Uterine smooth muscle cell (primary cell): ENCODE measurements around the gene SET. TPM values are rescaled to one million over a fixed set of nuclear protein-coding genes. Genes with fewer than 3 reads are reported as not detected.

Experiments
- total RNA-seq: library from RNA; depleted of rRNA; stranded (reverse); fragments of >200 nt; gene quantifications from 2 replicates; pipeline ENCODE4 v1.2.3, GENCODE V29; 2014

Gene SET, protein sequence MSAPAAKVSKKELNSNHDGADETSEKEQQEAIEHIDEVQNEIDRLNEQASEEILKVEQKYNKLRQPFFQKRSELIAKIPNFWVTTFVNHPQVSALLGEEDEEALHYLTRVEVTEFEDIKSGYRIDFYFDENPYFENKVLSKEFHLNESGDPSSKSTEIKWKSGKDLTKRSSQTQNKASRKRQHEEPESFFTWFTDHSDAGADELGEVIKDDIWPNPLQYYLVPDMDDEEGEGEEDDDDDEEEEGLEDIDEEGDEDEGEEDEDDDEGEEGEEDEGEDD
- 571 and 611 TPM in 2 replicates for total RNA-seq

DNA sequence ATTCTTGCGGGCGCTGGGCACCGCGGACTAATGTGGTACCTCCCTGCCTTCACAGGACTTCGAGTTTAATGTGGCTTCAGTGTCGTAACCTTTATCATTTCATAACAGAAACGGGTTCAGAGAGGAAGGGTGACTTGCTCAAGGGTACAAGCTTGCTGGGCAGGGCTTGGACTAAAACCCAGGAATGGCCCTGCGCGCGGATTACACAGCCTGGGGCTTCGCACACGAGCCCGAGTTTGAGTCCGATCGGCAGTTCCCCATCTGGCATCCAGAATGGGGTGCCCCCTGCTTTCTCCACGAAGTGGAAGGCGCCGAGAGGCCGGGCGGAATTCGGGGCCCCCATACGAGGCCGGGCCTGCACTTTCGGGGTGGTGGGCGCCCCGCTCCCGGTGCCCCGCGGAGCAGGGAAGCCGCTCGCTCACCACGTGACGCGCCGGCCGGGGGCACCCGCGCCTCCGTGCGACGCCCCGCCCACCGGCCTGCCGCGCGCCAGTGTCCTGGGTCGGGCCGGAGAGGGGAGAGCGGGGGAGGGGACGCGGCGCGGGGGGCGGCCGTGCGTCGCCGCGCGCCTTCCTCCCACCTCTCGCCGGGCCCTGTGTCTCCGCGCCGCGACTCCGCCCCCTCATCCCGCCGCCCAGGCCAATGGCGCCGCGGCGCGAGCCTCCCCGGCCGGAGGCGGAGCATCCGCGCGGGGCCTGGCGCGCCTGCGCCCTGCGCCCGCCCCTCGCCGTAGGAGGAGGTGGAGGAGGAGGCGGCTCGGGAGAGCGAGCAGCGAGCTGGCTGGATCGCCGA is at the start of gene SET:
Gene SET (plus strand): TSS at position 722 of the 792 bp plus-strand sequence. CDS start 361 bp downstream, outside the sequence.

DNA sequence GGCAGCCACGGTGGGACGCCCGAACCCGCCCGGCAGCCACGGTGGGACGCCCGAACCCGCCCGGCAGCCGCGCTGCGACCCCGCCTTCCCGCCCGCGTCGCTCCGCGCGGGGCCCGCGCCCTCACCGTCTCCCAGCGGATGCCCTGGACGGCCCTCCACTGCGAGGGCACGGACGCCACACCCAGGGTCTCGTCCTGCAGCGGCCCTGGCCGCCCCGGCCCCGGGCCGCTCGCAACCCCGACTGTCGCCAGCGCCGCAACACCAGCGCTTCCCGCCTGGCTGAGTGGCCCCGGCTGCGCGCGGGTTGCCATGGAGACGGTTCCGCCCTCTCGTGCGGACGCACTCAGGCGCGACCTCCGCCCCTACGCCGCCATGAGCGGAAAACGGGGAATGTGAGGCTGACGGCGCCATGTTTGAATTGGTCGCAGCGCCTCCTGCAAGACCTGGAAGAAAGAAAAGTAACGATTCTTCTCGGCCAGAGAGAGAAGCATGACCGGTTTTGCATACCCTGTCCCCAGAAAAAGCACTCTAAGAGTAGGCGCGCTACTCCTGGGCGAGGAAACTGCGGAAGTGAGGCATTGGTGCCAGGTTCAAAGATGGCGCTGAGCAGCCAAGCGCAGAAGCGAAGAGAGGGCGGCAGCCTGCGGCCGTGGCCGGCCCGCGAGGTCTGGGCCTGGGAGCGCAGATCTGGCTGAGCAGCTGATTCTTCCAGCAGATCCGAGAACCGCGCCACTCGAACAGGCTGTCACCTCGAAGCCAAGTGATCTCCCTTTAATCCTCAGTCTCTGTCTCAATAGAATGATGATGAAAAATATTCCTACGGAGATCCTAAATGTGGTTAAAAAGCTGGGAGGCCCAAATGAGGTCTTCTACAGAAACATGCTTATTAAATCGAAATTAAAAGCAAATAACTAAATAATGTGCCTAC is 32.3 kb upstream of the SET start, which contains the start of gene DYNC2I2:
Gene DYNC2I2 (minus strand): TSS at position 432 of the 928 bp plus-strand sequence. CDS start 121 bp downstream, at position 311.

DNA sequence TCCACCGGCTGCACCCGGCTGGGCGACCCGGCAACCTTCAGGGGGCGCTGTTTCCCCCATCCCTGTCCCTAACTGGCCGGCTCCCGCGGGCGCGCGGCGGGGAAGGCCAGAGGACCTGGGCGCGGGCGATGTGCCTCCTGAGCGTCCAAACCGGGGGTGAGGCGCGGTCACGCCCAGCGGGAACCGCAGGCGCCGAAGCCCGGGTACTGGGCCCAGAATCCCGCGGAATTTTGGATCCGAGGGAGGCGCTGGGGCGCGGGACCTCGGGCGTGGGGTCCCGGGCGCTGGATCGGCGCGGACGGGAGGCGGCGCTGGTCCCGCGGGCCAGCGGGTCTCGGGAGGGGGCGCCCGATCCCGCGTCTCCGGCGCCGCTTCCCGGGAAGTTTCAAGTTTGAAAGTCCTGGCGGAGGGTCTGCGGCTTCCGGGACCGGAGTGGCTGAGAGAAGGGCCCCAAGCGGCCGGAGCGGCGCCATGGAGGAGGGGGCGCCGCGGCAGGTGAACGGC is 13.5 kb downstream of the SET start, which contains the start of gene PKN3:
Gene PKN3 (plus strand): TSS at position 59 of the 504 bp plus-strand sequence. CDS start 413 bp downstream, at position 472.

DNA sequence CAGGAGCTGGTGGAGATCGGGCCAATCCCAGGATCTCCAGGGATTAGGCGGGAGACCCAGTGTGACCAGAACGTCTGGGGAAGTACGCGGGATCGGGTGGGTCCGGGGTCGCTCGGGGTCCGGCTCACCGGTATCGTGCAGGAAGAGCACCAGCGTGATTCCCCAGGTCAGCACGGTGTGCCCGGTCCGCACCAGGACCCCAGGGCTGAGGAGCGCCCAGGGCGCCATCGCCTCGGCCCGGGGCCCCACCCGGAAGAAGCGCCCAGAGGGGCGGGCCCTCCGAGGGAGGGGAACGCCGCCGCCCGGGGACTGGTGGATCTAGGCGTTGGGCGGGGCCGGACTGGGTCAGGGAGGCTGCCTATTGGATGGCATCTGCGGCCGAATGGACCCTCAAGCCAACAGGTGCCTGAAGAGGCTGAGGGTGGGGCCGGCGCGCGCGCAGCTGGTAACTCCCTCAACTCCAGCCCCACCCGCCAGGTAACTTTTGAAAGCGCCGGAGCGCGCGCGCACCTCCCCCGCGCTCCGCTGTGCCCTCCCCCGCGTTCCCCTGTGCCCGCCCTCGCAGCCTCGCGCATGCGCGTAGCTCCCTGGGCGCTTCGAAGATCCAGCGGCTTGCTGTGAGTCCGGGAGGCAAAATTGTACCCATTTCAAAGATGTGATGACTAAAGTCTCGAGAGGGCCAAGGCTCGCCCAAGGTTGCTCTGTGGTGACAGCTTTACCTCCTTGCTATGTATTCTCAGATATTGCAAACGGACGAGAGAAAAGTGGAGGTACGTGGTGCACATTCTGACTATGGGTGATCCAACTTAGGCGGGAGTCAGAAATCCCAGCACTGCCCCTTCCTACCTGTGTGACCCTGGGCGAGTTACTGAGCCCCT is 35.1 kb downstream of the SET start, which contains the start of gene ZDHHC12:
Gene ZDHHC12 (minus strand): TSS at position 262 of the 878 bp plus-strand sequence. CDS start 34 bp downstream, at position 228.

Other genes with a start within 250 kb of the SET start
- 36.2 and 63.7 TPM in 2 replicates for gene ODF2, start 233.2 kb upstream of the SET start, total RNA-seq
- gene GLE1, start 184.5 kb upstream of the SET start, total RNA-seq, result 31.9 and 42.6 TPM in 2 replicates
- 323 and 344 TPM in 2 replicates for gene SPTAN1, start 136.6 kb upstream of the SET start, total RNA-seq
- gene DYNC2I2, start 32.4 kb upstream of the SET start, total RNA-seq, result 52.7 and 113 TPM in 2 replicates
- 1.5 and 4.0 TPM in 2 replicates for gene PKN3, start 13.3 kb downstream of the SET start, total RNA-seq
- 29.1 and 42.5 TPM in 2 replicates for gene ZDHHC12, start 34.9 kb downstream of the SET start, total RNA-seq
- gene ZER1, start 82.7 kb downstream of the SET start, total RNA-seq, result 20.8 and 23.6 TPM in 2 replicates
- gene TBC1D13, start 98.0 kb downstream of the SET start, total RNA-seq, result 11.4 and 13.8 TPM in 2 replicates
- gene ENDOG, start 129.3 kb downstream of the SET start, total RNA-seq, result 20.9 and 48.4 TPM in 2 replicates
- gene SPOUT1, start 140.6 kb downstream of the SET start, total RNA-seq, result 19.5 and 20.2 TPM in 2 replicates
- 12.2 and 13.4 TPM in 2 replicates for gene KYAT1, start 192.7 kb downstream of the SET start, total RNA-seq
- gene LRRC8A, start 192.9 kb downstream of the SET start, total RNA-seq, result 29.1 and 36.1 TPM in 2 replicates
- gene PHYHD1, start 231.8 kb downstream of the SET start, total RNA-seq, result 3.4 and 6.2 TPM in 2 replicates